Activated CD8-positive, alpha-beta memory T cell treated with anti-CD3 and anti-CD28 coated beads for 4 hours (primary cell): Measurements from ENCODE around the gene PTPRN2.
"Not testable (repeated sequence)": the region's sequence is repeated elsewhere in the genome, so short reads cannot be mapped to it uniquely, and the experiment has no call there.

Source experiments
- DNase-seq, 2 donors: peaks; one replicate each; pipeline ENCODE4 v3.0.0-alpha.2; 2020; ENCODE audit warnings: low read depth in 2 of 2

The PTPRN2 gene

DNA sequence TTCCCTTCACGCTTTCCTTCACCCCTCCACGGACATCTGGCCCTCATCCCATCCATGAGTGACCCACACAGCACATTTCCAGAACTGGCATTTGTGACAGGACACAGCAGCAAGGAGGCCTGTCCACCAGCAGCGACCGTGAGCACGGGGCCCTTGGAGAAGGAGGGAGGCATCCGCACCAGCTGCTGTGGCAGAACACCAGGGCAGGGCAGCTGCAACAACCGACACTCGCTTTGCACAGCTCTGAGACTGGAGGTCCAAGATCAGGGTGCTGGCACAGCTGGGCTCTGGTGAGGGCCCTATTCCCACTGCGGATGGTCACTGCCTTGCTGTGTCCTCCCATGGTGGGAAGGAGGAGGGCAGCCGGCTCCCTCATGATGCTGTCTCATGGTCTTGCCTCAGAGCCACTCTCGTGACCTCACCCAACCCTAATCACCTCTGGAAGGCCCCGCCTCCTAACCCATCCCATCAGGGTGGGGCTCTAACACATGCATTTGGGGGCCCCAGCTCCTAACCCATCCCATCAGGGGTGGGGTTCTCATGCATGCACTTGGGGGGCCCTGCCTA, 36.7 kb downstream of the PTPRN2 start:
- DNase-seq = no peak

- DNase-seq = no peak
Observed at GRCh38 chr7:158550394-158550700, 37.3 kb downstream of the PTPRN2 start.

DNA sequence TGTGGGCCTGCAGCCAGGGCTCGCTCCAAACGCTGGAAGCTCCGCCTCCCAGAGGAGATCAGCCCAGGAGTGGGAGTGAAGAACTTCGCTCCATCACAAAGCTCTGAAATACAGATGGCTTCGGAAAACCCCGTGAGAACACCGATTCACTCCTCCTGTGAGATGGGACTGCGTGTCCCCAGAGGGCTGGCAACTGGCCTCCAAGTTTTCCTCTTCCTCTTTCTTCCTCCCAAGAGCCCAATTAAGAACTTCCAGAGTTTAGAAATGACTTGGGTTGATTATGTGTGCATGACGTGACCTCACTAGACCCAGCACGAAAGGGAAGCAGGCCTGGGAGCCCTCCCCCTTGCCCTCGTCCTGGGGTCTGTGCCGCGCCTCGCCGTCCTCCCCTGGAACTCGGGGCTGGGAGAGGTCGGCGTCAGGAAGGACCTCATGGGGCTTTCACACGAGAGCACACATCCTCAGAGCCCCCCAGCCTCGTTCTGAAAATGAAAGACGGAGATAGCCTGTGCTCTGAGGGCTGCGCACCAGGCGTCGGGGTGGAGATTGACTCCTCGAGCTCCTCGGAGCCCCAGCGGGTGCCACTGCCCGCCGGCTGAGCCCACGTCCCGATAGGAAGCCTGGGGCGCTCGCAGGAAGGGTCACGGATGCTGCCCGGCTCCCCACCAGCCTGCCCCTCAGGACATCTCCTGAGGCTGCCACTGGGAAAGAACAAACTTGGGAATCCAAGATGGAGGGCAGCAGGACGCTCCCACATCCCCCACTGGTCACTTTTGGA, 37.8 kb downstream of the PTPRN2 start:
- no peak for DNase-seq

DNA sequence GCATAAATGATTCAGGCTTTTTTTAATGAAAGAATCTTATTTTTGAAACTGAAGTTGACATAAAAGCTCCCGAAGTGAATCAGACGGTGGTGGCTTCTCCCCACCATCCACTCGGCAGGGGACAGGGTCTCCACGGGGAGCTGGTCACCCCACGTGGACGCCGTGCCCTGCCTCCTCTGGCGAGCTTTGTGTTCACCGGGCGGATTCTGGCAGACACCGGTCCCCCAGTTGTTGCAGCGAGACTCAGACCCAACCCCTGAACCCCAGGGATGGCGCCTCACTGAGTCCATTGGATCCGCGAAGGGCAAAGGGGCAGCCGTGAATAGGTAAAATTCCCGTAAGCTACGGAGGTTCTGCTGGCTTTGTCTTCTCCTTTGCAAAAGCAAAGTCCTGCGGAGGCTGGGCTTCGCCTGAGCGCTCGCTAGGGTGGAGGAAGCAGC, 38.4 kb downstream of the PTPRN2 start:
- no peak for DNase-seq

GRCh38 chr7:158548726-158549125, 38.9 kb downstream of the PTPRN2 start:
- no peak for DNase-seq

DNA sequence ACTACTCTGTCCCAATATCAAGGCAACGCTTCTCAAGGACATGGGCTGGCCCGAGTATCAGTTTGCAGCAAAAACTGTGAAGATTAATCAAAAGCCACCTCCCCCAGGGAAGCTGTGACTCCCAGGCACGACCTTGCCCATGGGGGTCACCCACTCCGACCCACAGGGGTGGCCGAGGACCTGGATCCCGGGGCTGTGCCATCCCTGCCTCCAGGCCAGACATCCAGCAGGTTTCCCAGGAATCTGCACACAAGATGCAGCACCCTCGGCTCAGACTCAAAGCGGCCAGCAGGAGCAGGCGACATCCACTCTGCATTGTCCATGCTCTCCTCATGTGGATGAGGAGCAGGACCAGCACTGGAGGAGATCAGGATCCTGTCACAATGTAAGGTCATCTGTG, 39.8 kb downstream of the PTPRN2 start:
- DNase-seq = no peak

- no peak for DNase-seq
Observed at GRCh38 chr7:158546626-158547025, 41.0 kb downstream of the PTPRN2 start.

GRCh38 chr7:158546214-158546613, 41.4 kb downstream of the PTPRN2 start:
- no peak for DNase-seq

GRCh38 chr7:158544708-158545107, 42.9 kb downstream of the PTPRN2 start:
- DNase-seq = no peak

DNA sequence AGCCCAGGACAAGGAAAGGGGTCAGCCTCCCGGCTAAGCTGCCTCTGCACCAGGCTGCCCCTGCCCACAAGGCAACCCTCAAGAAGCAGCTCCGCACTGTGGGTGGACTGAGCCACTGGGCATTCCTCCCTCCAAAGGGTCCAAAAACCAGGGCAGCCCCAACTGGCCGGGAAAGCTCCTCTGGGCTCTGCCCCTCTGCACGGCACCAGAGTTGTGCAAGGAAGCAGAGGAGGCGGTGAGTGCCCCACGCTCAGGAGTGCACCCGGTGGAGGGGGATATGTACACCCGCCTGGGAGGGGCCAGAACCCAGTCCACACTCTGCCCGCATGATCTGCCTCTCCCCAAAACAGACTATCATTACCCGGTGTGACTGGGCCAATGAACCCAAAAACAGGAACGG, 43.8 kb downstream of the PTPRN2 start:
- DNase-seq = no peak

- no peak for DNase-seq
Observed at GRCh38 chr7:158542651-158543566, 44.7 kb downstream of the PTPRN2 start.

DNA sequence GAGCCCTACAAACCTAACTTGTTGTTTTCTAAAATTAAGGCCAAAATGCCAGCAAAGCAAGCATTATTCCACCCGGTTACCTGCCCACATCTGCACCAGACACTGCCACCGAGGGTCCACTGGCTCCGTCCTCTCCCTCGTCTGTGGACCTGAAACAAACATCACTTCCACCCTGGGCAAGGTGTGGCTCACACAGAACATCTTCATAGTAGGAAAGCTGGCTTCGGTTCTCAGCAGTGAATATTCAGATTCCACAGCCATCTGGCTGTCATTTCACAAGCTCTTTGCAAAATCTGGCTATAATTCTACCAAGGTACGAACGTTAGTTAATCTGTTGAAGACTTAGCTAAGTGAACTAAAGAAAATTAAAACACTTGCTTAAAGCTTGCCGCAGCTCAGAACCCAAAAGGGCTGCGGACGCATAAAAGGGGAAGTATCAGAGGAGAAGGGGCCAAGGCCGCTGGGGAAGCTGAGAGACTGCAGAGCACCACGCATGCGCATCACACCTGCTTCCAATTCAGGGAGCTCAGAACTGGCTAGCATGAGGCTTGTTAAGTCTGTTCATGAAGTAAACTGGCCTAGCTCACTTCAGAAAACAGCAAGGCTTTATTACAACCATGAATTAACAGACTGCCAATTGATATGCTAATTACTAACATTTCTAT, 46.1 kb downstream of the PTPRN2 start:
- DNase-seq = no peak

- no peak for DNase-seq
Observed at GRCh38 chr7:158539711-158540146, 47.9 kb downstream of the PTPRN2 start.

DNA sequence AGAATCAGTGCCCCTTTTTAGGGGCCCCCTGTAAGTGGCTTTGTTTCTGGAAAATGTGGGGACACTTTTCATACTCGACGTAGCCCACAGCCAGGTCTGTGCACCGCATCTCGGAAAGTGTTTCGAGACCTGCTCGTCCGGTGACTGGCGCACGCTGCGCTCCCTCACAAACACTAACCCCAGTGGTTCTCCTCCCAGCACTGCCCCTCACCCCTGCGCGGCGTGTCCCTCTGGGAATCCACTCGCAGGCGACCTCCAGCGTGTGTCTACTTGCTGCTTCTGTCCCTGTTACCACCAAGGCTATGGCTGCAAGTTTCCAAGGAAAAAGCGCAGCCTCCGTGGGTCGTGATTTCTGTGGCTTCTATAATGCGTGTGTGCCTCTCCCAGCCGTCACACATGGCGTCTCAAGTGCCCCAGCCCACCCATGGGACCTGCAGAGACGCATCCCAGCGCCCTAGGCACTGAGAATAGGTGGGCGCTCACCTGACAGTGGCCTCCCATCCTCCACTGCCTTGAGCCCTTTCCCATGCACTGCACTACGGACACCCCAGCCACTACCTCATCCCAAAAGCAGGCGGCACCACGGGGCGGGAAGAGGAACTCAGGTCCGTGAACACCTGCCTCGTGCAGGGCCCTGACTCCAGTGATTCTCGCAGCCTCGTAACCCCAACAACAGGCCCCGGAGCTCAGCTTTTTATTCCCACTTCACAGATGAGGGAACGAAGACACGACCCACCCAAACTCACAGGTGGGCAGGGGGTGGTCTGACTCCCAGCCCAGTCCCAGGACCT, 49.3 kb downstream of the PTPRN2 start:
- no peak for DNase-seq

GRCh38 chr7:158537516-158537882, 50.1 kb downstream of the PTPRN2 start:
- DNase-seq = no peak

- DNase-seq = no peak
Observed at GRCh38 chr7:158536871-158537515, 50.6 kb downstream of the PTPRN2 start.

DNA sequence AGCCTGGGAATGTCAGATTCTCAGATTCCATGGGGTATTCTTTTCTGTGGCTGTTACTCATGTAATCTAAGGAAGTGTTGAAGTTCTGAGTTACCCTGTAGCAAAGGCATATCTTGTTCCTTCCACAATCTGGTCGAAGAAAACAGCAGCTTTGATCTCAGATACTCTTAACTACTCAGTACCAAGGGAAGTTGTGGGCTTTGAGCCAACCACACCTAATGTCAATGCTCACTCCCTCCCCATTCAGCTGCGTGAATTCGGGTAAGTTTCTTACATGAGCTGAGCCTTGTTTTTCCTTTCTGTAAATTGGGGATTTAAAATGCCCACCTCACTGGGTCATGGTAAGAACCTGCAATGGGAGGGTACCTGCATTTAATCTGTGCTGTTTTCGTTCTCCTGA, 52.5 kb downstream of the PTPRN2 start:
- DNase-seq = no peak

DNA sequence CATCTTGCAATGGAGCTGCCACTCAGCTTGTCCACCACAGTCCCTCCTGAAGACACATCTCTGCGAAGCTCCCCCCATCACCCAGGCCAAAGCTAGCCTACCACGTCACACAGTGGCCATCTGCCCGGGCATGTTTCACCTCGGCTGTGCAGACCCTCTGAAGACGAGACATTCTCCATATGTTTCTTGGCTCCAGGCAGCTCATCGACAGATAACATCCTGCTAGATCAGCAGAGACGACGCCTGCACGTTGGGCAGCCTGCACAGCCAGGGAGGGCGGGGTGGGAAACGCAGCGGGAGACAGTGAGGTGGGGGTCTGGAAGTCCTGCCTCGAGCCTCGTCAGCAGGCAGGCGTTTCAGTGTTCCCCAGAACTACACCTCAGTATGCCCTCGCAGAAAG, 53.0 kb downstream of the PTPRN2 start:
- DNase-seq = no peak

DNA sequence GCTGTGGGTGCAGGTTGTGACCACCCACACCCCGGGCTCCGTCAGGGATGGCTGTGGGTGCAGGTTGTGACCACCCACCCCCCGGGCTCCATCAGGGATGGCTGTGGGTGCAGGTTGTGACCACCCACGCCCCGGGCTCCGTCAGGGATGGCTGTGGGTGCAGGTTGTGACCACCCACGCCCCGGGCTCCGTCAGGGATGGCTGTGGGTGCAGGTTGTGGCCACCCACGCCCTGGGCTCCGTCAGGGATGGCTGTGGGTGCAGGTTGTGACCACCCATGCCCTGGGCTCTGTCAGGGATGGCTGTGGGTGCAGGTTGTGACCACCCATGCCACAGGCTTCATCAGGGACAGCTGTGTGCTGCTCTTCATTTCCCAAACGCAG, 53.5 kb downstream of the PTPRN2 start:
- DNase-seq = not testable (repeated sequence)

- DNase-seq = no peak
Observed at GRCh38 chr7:158533386-158534133, 54.1 kb downstream of the PTPRN2 start.
